Endodermal cell (in vitro differentiated cells): ENCODE results near the gene CHN1. TPM values are rescaled to one million over a fixed set of nuclear protein-coding genes. Genes with fewer than 3 reads are reported as not detected.

Experiments used
- DNase-seq: peaks from one replicate; pipeline ENCODE4 v3.0.0-alpha.2; 2017
- H3K27ac ChIP-seq: 2 replicates; pipeline ENCODE4 v1.5.1; 2013; ENCODE audit warnings: mild to moderate bottlenecking, low read depth, low read length, moderate library complexity
- H3K27me3 ChIP-seq: 2 replicates; pipeline ENCODE4 v1.6.1; 2013; ENCODE audit warnings: mild to moderate bottlenecking, low read length, moderate library complexity; ENCODE audit not compliant: insufficient read depth, control insufficient read depth, poor library complexity, severe bottlenecking
- H3K36me3 ChIP-seq: 2 replicates; pipeline ENCODE4 v1.7.0; 2013; ENCODE audit warnings: mild to moderate bottlenecking, low read length, moderate library complexity; ENCODE audit not compliant: control insufficient read depth, insufficient read depth
- H3K4me1 ChIP-seq: one replicate; pipeline ENCODE4 v1.7.0; 2013; ENCODE audit warnings: low read length; ENCODE audit not compliant: control insufficient read depth, insufficient read depth
- H3K4me3 ChIP-seq: 2 replicates; pipeline ENCODE4 v1.5.1; 2013; ENCODE audit warnings: mild to moderate bottlenecking, low read length, moderate library complexity
- H3K9ac ChIP-seq: 2 replicates; pipeline ENCODE4 v1.6.1; 2013; ENCODE audit warnings: mild to moderate bottlenecking, low read length, moderate library complexity; ENCODE audit not compliant: poor library complexity, severe bottlenecking; ENCODE audit errors: extremely low read depth
- H3K9me3 ChIP-seq: 2 replicates; pipeline ENCODE4 v1.6.1; 2013; ENCODE audit warnings: mild to moderate bottlenecking, low read length, moderate library complexity; ENCODE audit not compliant: control insufficient read depth
- H3K27ac Mint-ChIP-seq: 2 replicates; pipeline ENCODE4 v1.8.0; 2020; ENCODE audit warnings: mixed read lengths
- H3K27me3 Mint-ChIP-seq: 2 replicates; pipeline ENCODE4 v1.8.0; 2021; ENCODE audit warnings: mild to moderate bottlenecking, mixed read lengths; ENCODE audit not compliant: insufficient read depth
- H3K36me3 Mint-ChIP-seq: 2 replicates; pipeline ENCODE4 v1.8.0; 2020; ENCODE audit warnings: low read depth, mixed read lengths
- H3K4me1 Mint-ChIP-seq: 2 replicates; pipeline ENCODE4 v1.8.0; 2020; ENCODE audit warnings: mixed read lengths
- H3K4me3 Mint-ChIP-seq: 2 replicates; pipeline ENCODE4 v1.8.0; 2020; ENCODE audit warnings: mild to moderate bottlenecking, moderate library complexity, mixed read lengths
- H3K9me3 Mint-ChIP-seq: 2 replicates; pipeline ENCODE4 v1.8.0; 2020; ENCODE audit warnings: mild to moderate bottlenecking, mixed read lengths
- WGBS, 2 experiments: methylation state at CpG; one replicate each; pipeline versions ENCODE4 v1.1.5 to v1.1.7; 2013; ENCODE audit warnings: missing lambda C conversion rate in 2 of 2, mixed read lengths in 1 of 2; ENCODE audit not compliant: insufficient coverage in 1 of 2, insufficient read length in 1 of 2; 5-methylcytosine and 5-hydroxymethylcytosine counted together
- total RNA-seq, 2 donors: library from RNA; stranded (reverse); fragmentation: NEBNext Ultra II Directional in 1 of 2; extraction: Animal tissue kit (Norgen Biotek cat#: 25700) in 1 of 2; gene quantifications; 2 replicates in 1 of 2; 3 replicates in 1 of 2; pipeline ENCODE4 v1.2.1, GENCODE V29; 2021
- TF ChIP-seq, protein P1 (sequence below): fragments of 200-600 bp; sonication (generic); conservative IDR thresholded peaks from 2 replicates; pipeline ENCODE4 v1.5.0; 2021; ENCODE audit warnings: antibody characterized with exemption, mild to moderate bottlenecking

Gene CHN1
- total RNA-seq, 2 donors from 2014 or later, result 24.3 to 28.8 TPM

- no peak overlapping the region for H3K4me3 ChIP-seq
- no peaks in the 10 kb centered on the region for H3K9me3 ChIP-seq
- H3K36me3 ChIP-seq, result no peaks in the 10 kb centered on the region
- no peaks in the 10 kb centered on the region for H3K27me3 ChIP-seq
- Mint-ChIP-seq H3K36me3 (no peaks in the 10 kb centered on the region), H3K9me3 (no peaks in the 10 kb centered on the region), H3K4me1 (peaks cover 9% of the 10 kb centered on the region), H3K27me3 (peaks cover 3% of the 10 kb centered on the region), H3K4me3 (no peak overlapping the region), H3K27ac (no peak overlapping the region)
- H3K9ac ChIP-seq, result no peak overlapping the region
- DNase-seq, result no peak
- H3K27ac ChIP-seq, result no peak overlapping the region
- TF ChIP-seq, protein P1, sequence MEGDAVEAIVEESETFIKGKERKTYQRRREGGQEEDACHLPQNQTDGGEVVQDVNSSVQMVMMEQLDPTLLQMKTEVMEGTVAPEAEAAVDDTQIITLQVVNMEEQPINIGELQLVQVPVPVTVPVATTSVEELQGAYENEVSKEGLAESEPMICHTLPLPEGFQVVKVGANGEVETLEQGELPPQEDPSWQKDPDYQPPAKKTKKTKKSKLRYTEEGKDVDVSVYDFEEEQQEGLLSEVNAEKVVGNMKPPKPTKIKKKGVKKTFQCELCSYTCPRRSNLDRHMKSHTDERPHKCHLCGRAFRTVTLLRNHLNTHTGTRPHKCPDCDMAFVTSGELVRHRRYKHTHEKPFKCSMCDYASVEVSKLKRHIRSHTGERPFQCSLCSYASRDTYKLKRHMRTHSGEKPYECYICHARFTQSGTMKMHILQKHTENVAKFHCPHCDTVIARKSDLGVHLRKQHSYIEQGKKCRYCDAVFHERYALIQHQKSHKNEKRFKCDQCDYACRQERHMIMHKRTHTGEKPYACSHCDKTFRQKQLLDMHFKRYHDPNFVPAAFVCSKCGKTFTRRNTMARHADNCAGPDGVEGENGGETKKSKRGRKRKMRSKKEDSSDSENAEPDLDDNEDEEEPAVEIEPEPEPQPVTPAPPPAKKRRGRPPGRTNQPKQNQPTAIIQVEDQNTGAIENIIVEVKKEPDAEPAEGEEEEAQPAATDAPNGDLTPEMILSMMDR, result no peak
- peaks cover 2% of the 10 kb centered on the region for H3K4me1 ChIP-seq
- WGBS, 2 experiments, result 86% methylated on average over 1 of the region's 1 CpG; no CpG with 5 or more reads in 1 of the 2 experiments
Observed at GRCh38 chr2:175010848-175011254, 5.7 kb upstream of the CHN1 start.

- Histone ChIP-seq H3K27ac (no peak overlapping the region), H3K4me1 (peaks cover 5% of the 10 kb centered on the region), H3K36me3 (no peaks in the 10 kb centered on the region), H3K27me3 (no peaks in the 10 kb centered on the region), H3K9me3 (no peaks in the 10 kb centered on the region), H3K4me3 (no peak overlapping the region), H3K9ac (no peak overlapping the region)
- Mint-ChIP-seq H3K27ac (no peak overlapping the region), H3K9me3 (no peaks in the 10 kb centered on the region), H3K4me3 (no peak overlapping the region), H3K36me3 (no peaks in the 10 kb centered on the region), H3K4me1 (peaks cover 12% of the 10 kb centered on the region), H3K27me3 (peaks cover 3% of the 10 kb centered on the region)
- TF ChIP-seq, protein P1, result no peak
- WGBS, 2 experiments, result 91 to 94% methylated on average over 2 to 3 of the region's 3 CpGs
- DNase-seq, result no peak
Observed at GRCh38 chr2:175009917-175010621, 4.9 kb upstream of the CHN1 start.

DNA sequence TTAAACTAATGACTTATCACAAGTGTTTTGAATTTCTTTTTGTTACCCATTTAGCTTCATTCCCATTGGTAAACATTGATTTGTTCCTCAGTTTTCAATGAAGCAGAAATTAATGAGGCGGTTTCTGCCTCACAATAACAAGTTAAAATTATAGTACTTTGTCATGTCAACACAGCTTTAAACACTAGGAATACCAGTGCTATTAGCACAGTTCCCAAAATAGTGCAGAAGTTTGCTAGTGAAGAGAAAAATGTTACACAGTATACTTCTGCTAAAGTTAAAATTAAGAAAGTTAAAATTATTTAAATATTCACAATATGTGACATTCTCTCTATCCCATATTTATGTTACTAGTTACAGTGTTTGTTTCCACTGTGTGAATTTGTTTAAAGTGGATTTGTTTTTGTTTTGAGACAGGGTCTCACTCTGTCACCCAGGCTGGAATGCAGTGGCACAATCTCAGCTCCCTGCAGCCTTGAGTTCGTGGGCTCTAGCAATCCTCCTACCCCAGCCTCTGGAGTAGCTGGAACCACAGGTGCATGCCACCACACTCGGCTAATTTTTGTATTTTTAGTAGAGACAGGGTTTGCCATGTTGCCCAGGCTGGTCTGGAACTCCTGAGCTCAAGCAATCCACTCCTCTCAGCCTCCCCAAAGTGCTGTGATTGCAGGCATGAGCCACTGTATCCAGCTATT, 3.8 kb upstream of the CHN1 start:
- DNase-seq, result no peak
- H3K9ac ChIP-seq, result no peak overlapping the region
- 90 to 94% methylated on average over 3 of the region's 3 CpGs for WGBS, 2 experiments
- H3K36me3 ChIP-seq, result no peaks in the 10 kb centered on the region
- Mint-ChIP-seq H3K4me1 (peaks cover 15% of the 10 kb centered on the region), H3K9me3 (no peaks in the 10 kb centered on the region), H3K27me3 (peaks cover 3% of the 10 kb centered on the region), H3K36me3 (no peaks in the 10 kb centered on the region), H3K27ac (no peak overlapping the region), H3K4me3 (no peak overlapping the region)
- H3K4me3 ChIP-seq, result no peak overlapping the region
- H3K4me1 ChIP-seq, result peaks cover 5% of the 10 kb centered on the region
- no peaks in the 10 kb centered on the region for H3K27me3 ChIP-seq
- TF ChIP-seq, protein P1, result no peak
- H3K9me3 ChIP-seq, result no peaks in the 10 kb centered on the region
- H3K27ac ChIP-seq, result no peak overlapping the region
